ENCODE measurements around the gene RASSF4. TPM values are rescaled to one million over a fixed set of nuclear protein-coding genes. Genes with fewer than 3 reads are reported as not detected.

Gene RASSF4
- total RNA-seq, 1 experiment from 2014 or later = 11.5 TPM

DNA sequence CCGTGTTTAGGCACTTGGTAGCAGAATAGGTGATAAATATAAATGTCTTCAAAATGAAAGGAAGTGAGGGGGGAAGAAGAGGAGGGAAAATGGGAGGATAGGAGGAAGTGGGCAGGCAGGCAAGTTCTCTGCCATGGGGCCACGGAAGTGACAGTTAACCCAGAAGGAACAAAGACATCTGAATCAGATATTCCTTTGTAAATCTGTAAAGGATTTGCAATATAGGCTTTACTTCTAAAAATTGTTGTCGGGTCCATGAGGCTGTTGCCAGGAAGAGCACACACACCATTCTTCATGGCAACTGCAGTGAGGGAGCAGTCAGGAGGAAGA lies 23.7 kb upstream of the RASSF4 start:
- Histone ChIP-seq H3K27ac (ENCODE audit: insufficient read length, low read depth, low read length) (no peak overlapping the region), H4K20me1 (ENCODE audit: control insufficient read depth, insufficient read depth, insufficient read length) (no peaks in the 10 kb centered on the region), H3K14ac (ENCODE audit: insufficient read depth, low read length) (no peak overlapping the region), H3K4me2 (ENCODE audit: insufficient read depth, insufficient read length, low read length) (no peak overlapping the region), H3K4me1 (ENCODE audit: insufficient read depth, low read length) (no peaks in the 10 kb centered on the region; the same call in 1 of the 2 replicates), H4K8ac (replicated peaks; ENCODE audit: insufficient read length, low read depth, low read length) (no peak overlapping the region), H2BK5ac (ENCODE audit: insufficient read length, low read length) (no peak overlapping the region), H4K5ac (ENCODE audit: insufficient read length, low read depth, low read length) (no peak overlapping the region), H3K27me3 (ENCODE audit: insufficient read depth, low read length) (no peaks in the 10 kb centered on the region), H3T11ph (ENCODE audit: low read length) (no peak overlapping the region), H2BK12ac (ENCODE audit: insufficient read length, low read depth, low read length) (no peak overlapping the region), H3K56ac (ENCODE audit: insufficient read length, low read depth, low read length) (no peak overlapping the region), H3K79me1 (ENCODE audit: insufficient read depth, low read depth, low read length, poor library complexity, severe bottlenecking) (no peaks in the 10 kb centered on the region), H4K91ac (ENCODE audit: insufficient read length, low read depth, low read length) (no peak overlapping the region), H3K9ac (ENCODE audit: extremely low read depth, insufficient read length, low read length) (no peak overlapping the region), H3K79me2 (ENCODE audit: insufficient read depth, low read length) (no peaks in the 10 kb centered on the region), H3K9me3 (ENCODE audit: control insufficient read depth, low read depth, low read length) (no peaks in the 10 kb centered on the region), H3K4ac (ENCODE audit: low read depth, low read length) (no peak overlapping the region), H2AFZ (ENCODE audit: low read length) (no peak overlapping the region), H3K23me2 (ENCODE audit: insufficient read length, low read depth, low read length, poor library complexity, severe bottlenecking) (no peaks in the 10 kb centered on the region), H2BK20ac (ENCODE audit: low read depth, low read length, poor library complexity, severe bottlenecking) (no peak overlapping the region), H2BK120ac (ENCODE audit: low read depth, low read length, poor library complexity, severe bottlenecking) (no peak overlapping the region), H2BK15ac (ENCODE audit: low read depth, low read length) (no peak overlapping the region), H3K18ac (ENCODE audit: insufficient read length, low read depth, low read length) (no peak overlapping the region), H3K23ac (ENCODE audit: insufficient read length, low read depth, low read length) (no peak overlapping the region), H2AK5ac (ENCODE audit: insufficient read length, low read length) (no peak overlapping the region)
- DNase-seq = no peak
- no CpG with 5 or more reads among the region's 3 CpGs for WGBS (ENCODE audit: extremely low coverage, insufficient read length, low lambda C conversion rate)
- Mint-ChIP-seq H3K27ac (no peak overlapping the region), H3K36me3 (ENCODE audit: insufficient read depth in 1 of 3, low read depth in 3 of 3) (no peaks in the 10 kb centered on the region), H3K9me3 (peaks cover 2 to 15% of the 10 kb centered on the region in 2 experiments; a peak in 2 of 5 replicates), H3K27me3 (ENCODE audit: low read depth) (peaks cover 8% of the 10 kb centered on the region), H3K4me3 (no peak overlapping the region), H3K4me1 (peaks cover 0 to 8% of the 10 kb centered on the region in 2 experiments; a peak in 3 of 4 replicates)
- TF ChIP-seq, protein P1, sequence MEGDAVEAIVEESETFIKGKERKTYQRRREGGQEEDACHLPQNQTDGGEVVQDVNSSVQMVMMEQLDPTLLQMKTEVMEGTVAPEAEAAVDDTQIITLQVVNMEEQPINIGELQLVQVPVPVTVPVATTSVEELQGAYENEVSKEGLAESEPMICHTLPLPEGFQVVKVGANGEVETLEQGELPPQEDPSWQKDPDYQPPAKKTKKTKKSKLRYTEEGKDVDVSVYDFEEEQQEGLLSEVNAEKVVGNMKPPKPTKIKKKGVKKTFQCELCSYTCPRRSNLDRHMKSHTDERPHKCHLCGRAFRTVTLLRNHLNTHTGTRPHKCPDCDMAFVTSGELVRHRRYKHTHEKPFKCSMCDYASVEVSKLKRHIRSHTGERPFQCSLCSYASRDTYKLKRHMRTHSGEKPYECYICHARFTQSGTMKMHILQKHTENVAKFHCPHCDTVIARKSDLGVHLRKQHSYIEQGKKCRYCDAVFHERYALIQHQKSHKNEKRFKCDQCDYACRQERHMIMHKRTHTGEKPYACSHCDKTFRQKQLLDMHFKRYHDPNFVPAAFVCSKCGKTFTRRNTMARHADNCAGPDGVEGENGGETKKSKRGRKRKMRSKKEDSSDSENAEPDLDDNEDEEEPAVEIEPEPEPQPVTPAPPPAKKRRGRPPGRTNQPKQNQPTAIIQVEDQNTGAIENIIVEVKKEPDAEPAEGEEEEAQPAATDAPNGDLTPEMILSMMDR (conservative IDR thresholded peaks at IDR 0.05) = no peak
